ENCODE data around the gene KIAA0513. TPM values are rescaled to one million over a fixed set of nuclear protein-coding genes. Genes with fewer than 3 reads are reported as not detected.

Gene KIAA0513
- total and polyA plus RNA-seq, 2 donors (not counting 3 experiments of a cell fraction or from before 2014, with no cell fraction given): 1.8 to 4.3 TPM

DNA sequence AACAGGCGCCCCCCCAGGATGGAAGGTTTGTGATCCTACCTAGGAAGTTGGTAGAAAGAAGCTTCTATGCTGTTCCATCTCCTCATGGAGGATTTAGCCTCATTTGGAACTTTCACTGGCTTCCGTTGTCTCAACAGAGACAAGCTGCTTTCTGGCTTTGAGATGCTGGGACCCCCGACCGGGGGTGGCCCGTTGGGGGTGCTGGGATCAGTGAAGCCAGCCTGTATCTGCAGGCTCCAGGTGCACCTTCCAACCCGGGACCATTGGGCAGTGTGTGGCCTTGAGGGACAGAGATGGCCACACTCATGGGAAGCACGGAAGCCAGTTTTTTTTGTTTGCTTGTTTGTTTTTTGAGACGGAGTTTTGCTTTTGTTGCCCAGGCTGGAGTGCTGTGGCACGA is 69.3 kb downstream of the KIAA0513 start:
- ChIA-PET POLR2A (no interaction called here), CTCF (interaction anchor here (1.8 to 2.9 kb wide), 2 partner anchors 10 to 16 kb away, joined by 3 to 20 read pairs; no protein-coding TSS in a partner anchor)
- H3K9ac ChIP-seq (replicated peaks; ENCODE audit: extremely low read depth, insufficient read depth, low read length): no peak overlapping the region
- no peak overlapping the region for H2AFZ ChIP-seq (ENCODE audit: low read depth, low read length)
- no peaks in the 10 kb centered on the region for H3K9me1 ChIP-seq (replicated peaks; ENCODE audit: control insufficient read depth, extremely low read depth, insufficient read depth, low read length)
- BruUV-seq (replicated peaks): no TSS peak
- no peak overlapping the region for H3K27ac ChIP-seq (ENCODE audit: insufficient read depth, low read depth, low read length)
- H3K79me2 ChIP-seq (ENCODE audit: control insufficient read depth, insufficient read depth, low read length): no peaks in the 10 kb centered on the region
- TF ChIP-seq, protein P1, sequence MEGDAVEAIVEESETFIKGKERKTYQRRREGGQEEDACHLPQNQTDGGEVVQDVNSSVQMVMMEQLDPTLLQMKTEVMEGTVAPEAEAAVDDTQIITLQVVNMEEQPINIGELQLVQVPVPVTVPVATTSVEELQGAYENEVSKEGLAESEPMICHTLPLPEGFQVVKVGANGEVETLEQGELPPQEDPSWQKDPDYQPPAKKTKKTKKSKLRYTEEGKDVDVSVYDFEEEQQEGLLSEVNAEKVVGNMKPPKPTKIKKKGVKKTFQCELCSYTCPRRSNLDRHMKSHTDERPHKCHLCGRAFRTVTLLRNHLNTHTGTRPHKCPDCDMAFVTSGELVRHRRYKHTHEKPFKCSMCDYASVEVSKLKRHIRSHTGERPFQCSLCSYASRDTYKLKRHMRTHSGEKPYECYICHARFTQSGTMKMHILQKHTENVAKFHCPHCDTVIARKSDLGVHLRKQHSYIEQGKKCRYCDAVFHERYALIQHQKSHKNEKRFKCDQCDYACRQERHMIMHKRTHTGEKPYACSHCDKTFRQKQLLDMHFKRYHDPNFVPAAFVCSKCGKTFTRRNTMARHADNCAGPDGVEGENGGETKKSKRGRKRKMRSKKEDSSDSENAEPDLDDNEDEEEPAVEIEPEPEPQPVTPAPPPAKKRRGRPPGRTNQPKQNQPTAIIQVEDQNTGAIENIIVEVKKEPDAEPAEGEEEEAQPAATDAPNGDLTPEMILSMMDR (IDR thresholded peaks at IDR 0.05; ENCODE audit: extremely low read depth in 1 of 2, insufficient read depth in 1 of 2, low read depth in 1 of 2, low read length in 2 of 2): no peak
- peaks cover 0 to 5% of the 10 kb centered on the region in 2 experiments for H3K27me3 ChIP-seq (ENCODE audit: control insufficient read depth in 2 of 2, insufficient read depth in 2 of 2, low read length in 2 of 2)
- H3K4me1 ChIP-seq (ENCODE audit: control insufficient read depth, extremely low read depth, insufficient read depth, low read length): no peaks in the 10 kb centered on the region
- FAIRE-seq: no peak
- H3K9me3 ChIP-seq (replicated peaks; ENCODE audit: control insufficient read depth, insufficient read depth, low read length): no peaks in the 10 kb centered on the region
- no peaks in the 10 kb centered on the region for H3K36me3 ChIP-seq (ENCODE audit: control insufficient read depth in 2 of 2, extremely low read depth in 1 of 2, insufficient read depth in 2 of 2, low read length in 2 of 2)
- H3K4me2 ChIP-seq (ENCODE audit: insufficient read depth, low read length): no peak overlapping the region
- DNase-seq (ENCODE audit: low read depth, low spot score): no peak
- dilution Hi-C loops (cut with MboI; ENCODE audit: extremely low pct_ligation_motif_present, low sequenced_read_pairs): no loop called here
- H3K4me3 ChIP-seq (replicated peaks in 1 of 3; ENCODE audit: insufficient read depth in 1 of 3, low read depth in 1 of 3, low read length in 3 of 3): no peak overlapping the region
- no peaks in the 10 kb centered on the region for H4K20me1 ChIP-seq (replicated peaks; ENCODE audit: control insufficient read depth, extremely low read depth, insufficient read depth, low read length)
- intact Hi-C loops (cut with micrococcal nuclease): no loop called here

DNA sequence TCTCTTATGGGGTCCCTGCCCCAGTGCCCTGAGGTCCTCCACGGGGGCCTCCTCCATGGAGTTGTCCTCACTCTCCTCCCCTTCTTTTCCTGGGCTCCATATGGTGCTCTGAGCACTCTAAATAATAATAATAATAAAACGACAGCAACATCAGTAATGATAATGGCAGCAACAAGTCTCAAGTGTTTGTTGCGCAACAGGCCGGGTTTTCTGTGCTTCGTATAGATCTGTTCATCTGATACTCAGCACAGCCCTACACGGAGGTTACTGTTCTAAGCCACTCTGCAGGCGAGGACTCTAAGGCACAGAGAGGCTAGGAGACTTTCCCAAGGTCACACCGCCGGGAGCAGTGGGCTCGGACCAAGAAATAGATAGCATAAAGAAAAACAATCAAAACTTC is 71.0 kb downstream of the KIAA0513 start:
- no peaks in the 10 kb centered on the region for H4K20me1 ChIP-seq (replicated peaks; ENCODE audit: control insufficient read depth, extremely low read depth, insufficient read depth, low read length)
- H3K79me2 ChIP-seq (ENCODE audit: control insufficient read depth, insufficient read depth, low read length): no peaks in the 10 kb centered on the region
- H3K4me3 ChIP-seq (replicated peaks in 1 of 3; ENCODE audit: insufficient read depth in 1 of 3, low read depth in 1 of 3, low read length in 3 of 3): no peak overlapping the region
- TF ChIP-seq EZH2 (IDR thresholded peaks at IDR 0.05; ENCODE audit: borderline replicate concordance, low read depth, low read length, severe bottlenecking): no peak
- H3K27ac ChIP-seq (ENCODE audit: insufficient read depth, low read depth, low read length): no peak overlapping the region
- no peak overlapping the region for H2AFZ ChIP-seq (ENCODE audit: low read depth, low read length)
- dilution Hi-C loops (cut with MboI; ENCODE audit: extremely low pct_ligation_motif_present, low sequenced_read_pairs): no loop called here
- no peak overlapping the region for H3K4me2 ChIP-seq (ENCODE audit: insufficient read depth, low read length)
- H3K27me3 ChIP-seq (ENCODE audit: control insufficient read depth in 2 of 2, insufficient read depth in 2 of 2, low read length in 2 of 2): peaks cover 0 to 5% of the 10 kb centered on the region in 2 experiments
- BruUV-seq (replicated peaks): no TSS peak
- H3K36me3 ChIP-seq (ENCODE audit: control insufficient read depth in 2 of 2, extremely low read depth in 1 of 2, insufficient read depth in 2 of 2, low read length in 2 of 2): no peaks in the 10 kb centered on the region
- FAIRE-seq (no peak), DNase-seq (ENCODE audit: low read depth, low spot score) (no peak)
- no peak overlapping the region for H3K9ac ChIP-seq (replicated peaks; ENCODE audit: extremely low read depth, insufficient read depth, low read length)
- no peaks in the 10 kb centered on the region for H3K9me1 ChIP-seq (replicated peaks; ENCODE audit: control insufficient read depth, extremely low read depth, insufficient read depth, low read length)
- no peaks in the 10 kb centered on the region for H3K4me1 ChIP-seq (ENCODE audit: control insufficient read depth, extremely low read depth, insufficient read depth, low read length)
- POLR2A ChIA-PET: no interaction called here
- H3K9me3 ChIP-seq (replicated peaks; ENCODE audit: control insufficient read depth, insufficient read depth, low read length): no peaks in the 10 kb centered on the region
- CTCF ChIA-PET: no interaction called here
- intact Hi-C loops (cut with micrococcal nuclease): no loop called here

All from endothelial cell of umbilical vein (primary cell).